Activated T-cell treated with anti-CD3 and anti-CD28 coated beads, Interleukin-2, amount 50 U/mL, for 48 hours (primary cell): ENCODE measurements around the gene IFRD2.
"Not testable (repeated sequence)": the region's sequence is repeated elsewhere in the genome, so short reads cannot be mapped to it uniquely, and the experiment has no call there.

Experiments used
- DNase-seq, 2 experiments: peaks; one replicate each; pipeline ENCODE4 v3.0.0-alpha.2; 2020

The IFRD2 gene

GRCh38 chr3:50279255-50280016 is 12.8 kb downstream of the IFRD2 start:
- no peak for DNase-seq

GRCh38 chr3:50278880-50279224 is 13.4 kb downstream of the IFRD2 start, which contains the start of gene LSMEM2:
LSMEM2 (plus strand) TSS chr3:50279087; CDS start chr3:50279114, 27 bp downstream.
- no peak for DNase-seq

GRCh38 chr3:50278123-50278879 is 13.9 kb downstream of the IFRD2 start:
- DNase-seq = no peak

GRCh38 chr3:50276762-50277101 is 15.5 kb downstream of the IFRD2 start:
- DNase-seq = no peak

GRCh38 chr3:50275996-50276761 is 16.1 kb downstream of the IFRD2 start:
- peak; percentile 45 to 64 for DNase-seq

GRCh38 chr3:50275141-50275995 is 16.9 kb downstream of the IFRD2 start:
- peak in 1 of 2 experiments; percentile 43 for DNase-seq

GRCh38 chr3:50274371-50275104 is 17.7 kb downstream of the IFRD2 start:
- DNase-seq = peak; percentile 83 to 84

- no peak for DNase-seq
These were observed 18.6 kb downstream of the IFRD2 start for GRCh38 chr3:50273689-50274065.

GRCh38 chr3:50272911-50273688 is 19.1 kb downstream of the IFRD2 start:
- peak; percentile 96 for DNase-seq

GRCh38 chr3:50272538-50272910 is 19.7 kb downstream of the IFRD2 start:
- not testable (repeated sequence) for DNase-seq

- DNase-seq = no peak
These were observed 20.8 kb downstream of the IFRD2 start for GRCh38 chr3:50271314-50271936.

- no peak for DNase-seq
These were observed 21.6 kb downstream of the IFRD2 start for GRCh38 chr3:50270422-50271224.

GRCh38 chr3:50269977-50270413 is 22.2 kb downstream of the IFRD2 start:
- DNase-seq = no peak

- no peak for DNase-seq
These were observed 22.8 kb downstream of the IFRD2 start for GRCh38 chr3:50269460-50269859.

- DNase-seq = no peak
These were observed 23.4 kb downstream of the IFRD2 start, which contains the start of gene SEMA3B for GRCh38 chr3:50268703-50269451. SEMA3B (plus strand) TSS chr3:50269147; CDS start chr3:50269241, 94 bp downstream.

GRCh38 chr3:50268276-50268675 is 24.0 kb downstream of the IFRD2 start:
- DNase-seq = no peak

- DNase-seq = no peak
These were observed 24.8 kb downstream of the IFRD2 start for GRCh38 chr3:50267280-50267913.

- DNase-seq = no peak
These were observed 25.4 kb downstream of the IFRD2 start for GRCh38 chr3:50266836-50267235.
